ENCODE measurements around the gene LARP7.

- TF ChIP-seq TAF1 (IDR thresholded peaks at IDR 0.05; ENCODE audit: borderline replicate concordance, insufficient read depth, low read length) (no peak), POLR2AphosphoS5 (IDR thresholded peaks at IDR 0.05; ENCODE audit: low read depth, low read length) (no peak), FOXP2 (optimal IDR thresholded peaks at IDR 0.05; ENCODE audit: borderline replicate concordance, extremely low read depth, extremely low read length, insufficient read depth) (no peak)
Measured at GRCh38 chr4:112651641-112652040, 14.7 kb downstream of the LARP7 start.
